OCI-M2 (cell line): Measurements from ENCODE around the gene DCDC1.

Experiments used
- DNase-seq: peaks from one replicate; lab custom pipeline; 2025; ENCODE audit not compliant: unreplicated experiment; lab: John Stamatoyannopoulos, UW

DCDC1 gene

GRCh38 chr11:31369348-31370329 lies at the start of gene DCDC1, which contains the start of gene DNAJC24:
Gene DCDC1, minus strand, starts transcription at chr11:31369739. Its CDS starts 41,459 bp downstream, at chr11:31328280.
Gene DNAJC24, plus strand, starts transcription at chr11:31369860. Its CDS starts 889 bp downstream, at chr11:31370749.
- DNase-seq: peak; percentile 62

- DNase-seq: no peak
Observed at GRCh38 chr11:31419138-31419537, 49.6 kb upstream of the DCDC1 start.

GRCh38 chr11:31417816-31418215 lies 48.3 kb upstream of the DCDC1 start:
- DNase-seq: no peak

- no peak for DNase-seq
Observed at GRCh38 chr11:31417357-31417756, 47.8 kb upstream of the DCDC1 start.

- DNase-seq: no peak
Observed at GRCh38 chr11:31415435-31415834, 45.9 kb upstream of the DCDC1 start.

- DNase-seq: no peak
Observed at GRCh38 chr11:31414338-31414737, 44.8 kb upstream of the DCDC1 start.

GRCh38 chr11:31412946-31413345 lies 43.4 kb upstream of the DCDC1 start:
- DNase-seq: no peak

GRCh38 chr11:31408201-31408600 lies 38.7 kb upstream of the DCDC1 start:
- DNase-seq: no peak

- no peak for DNase-seq
Observed at GRCh38 chr11:31404614-31405013, 35.1 kb upstream of the DCDC1 start.

- DNase-seq: no peak
Observed at GRCh38 chr11:31397239-31397834, 27.8 kb upstream of the DCDC1 start.

- DNase-seq: no peak
Observed at GRCh38 chr11:31387379-31387778, 17.8 kb upstream of the DCDC1 start.

GRCh38 chr11:31383116-31383515 lies 13.6 kb upstream of the DCDC1 start:
- DNase-seq: no peak

- no peak for DNase-seq
Observed at GRCh38 chr11:31375879-31376278, 6.3 kb upstream of the DCDC1 start.

GRCh38 chr11:31366795-31367194 lies 2.7 kb downstream of the DCDC1 start:
- no peak for DNase-seq

- DNase-seq: no peak
Observed at GRCh38 chr11:31361743-31362142, 7.8 kb downstream of the DCDC1 start.

- DNase-seq: no peak
Observed at GRCh38 chr11:31355817-31356216, 13.7 kb downstream of the DCDC1 start.

- no peak for DNase-seq
Observed at GRCh38 chr11:31355131-31355530, 14.4 kb downstream of the DCDC1 start.

GRCh38 chr11:31351168-31351567 lies 18.4 kb downstream of the DCDC1 start:
- no peak for DNase-seq

GRCh38 chr11:31340903-31341572 lies 28.5 kb downstream of the DCDC1 start:
- no peak for DNase-seq

- peak; percentile 8 for DNase-seq
Observed at GRCh38 chr11:31337806-31338205, 31.7 kb downstream of the DCDC1 start.

GRCh38 chr11:31328697-31329096 lies 40.8 kb downstream of the DCDC1 start:
- no peak for DNase-seq

- DNase-seq: no peak
Observed at GRCh38 chr11:31327417-31327816, 42.1 kb downstream of the DCDC1 start.
